RWPE1 (cell line): ENCODE measurements around the gene FBXO31.
"Not testable (repeated sequence)": the region's sequence is repeated elsewhere in the genome, so short reads cannot be mapped to it uniquely, and the experiment has no call there.

ENCODE experiments used
- CTCF ChIA-PET: fragments of 350-600 bp; sonication (Branson Sonifier 250); formaldehyde crosslinking; extraction: SDS; loops from one replicate; lab custom pipeline; 2021; lab: Yijun Ruan, JAX
- POLR2A ChIA-PET: fragments of 400-600 bp; formaldehyde crosslinking; extraction: SDS; loops from one replicate; lab custom pipeline; 2020; ENCODE audit warnings: antibody characterized with exemption; ENCODE audit not compliant: low non-redundant PET; lab: Yijun Ruan, JAX
- DNase-seq: peaks from one replicate; pipeline ENCODE4 v3.0.0; 2012; ENCODE audit warnings: low spot score
- H3K27ac ChIP-seq: fragments of 450-650 bp; 2 replicates; pipeline ENCODE4 v1.5.1; 2017
- CTCF ChIP-seq: fragments of 450-650 bp; conservative IDR thresholded peaks from 2 replicates; pipeline ENCODE4 v1.5.1; 2017; ENCODE audit warnings: low read depth, mild to moderate bottlenecking

FBXO31 gene

GRCh38 chr16:87380403-87380802 is 3.2 kb downstream of the FBXO31 start:
- CTCF ChIA-PET, result interaction anchor here (0.6 to 0.7 kb wide), 2 partner anchors 342 to 668 kb away, joined by 3 to 6 read pairs; no protein-coding TSS in a partner anchor
- TF ChIP-seq CTCF, result no peak

GRCh38 chr16:87379312-87379752 is 4.2 kb downstream of the FBXO31 start:
- POLR2A ChIA-PET, DNase-seq, CTCF ChIA-PET: not testable (repeated sequence)
- H3K27ac ChIP-seq, result peak overlapping the region; percentile 33; the same call in 1 of the 2 replicates

More at GRCh38 chr16:87380403-87380802, 3.2 kb downstream of the FBXO31 start:
- H3K27ac ChIP-seq, result peak overlapping the region; percentile 29; the same call in 1 of the 2 replicates
- no peak for DNase-seq
- POLR2A ChIA-PET, result no interaction called here

GRCh38 chr16:87376660-87377059 is 6.9 kb downstream of the FBXO31 start:
- peak overlapping the region; percentile 96 for H3K27ac ChIP-seq
- ChIA-PET POLR2A (no interaction called here), CTCF (no interaction called here)
- no peak for DNase-seq
- no peak for TF ChIP-seq CTCF

- H3K27ac ChIP-seq, result peak overlapping the region; percentile 96
- ChIA-PET POLR2A (no interaction called here), CTCF (interaction anchor here (0.9 kb wide), 1 partner anchor 261 kb away, joined by 3 read pairs; no protein-coding TSS in a partner anchor)
- TF ChIP-seq CTCF, result no peak
- DNase-seq, result peak; percentile 58
These were observed 8.0 kb downstream of the FBXO31 start for GRCh38 chr16:87375426-87376135.

GRCh38 chr16:87374313-87374712 is 9.3 kb downstream of the FBXO31 start:
- no peak for DNase-seq
- ChIA-PET CTCF (interaction anchor here (0.6 kb wide), 1 partner anchor 17 kb away, joined by 3 read pairs; no protein-coding TSS in a partner anchor), POLR2A (no interaction called here)
- no peak overlapping the region for H3K27ac ChIP-seq
- no peak for TF ChIP-seq CTCF

GRCh38 chr16:87372305-87372704 is 11.3 kb downstream of the FBXO31 start:
- no peak for TF ChIP-seq CTCF
- CTCF ChIA-PET, result interaction anchor here (0.6 kb wide), 1 partner anchor 405 kb away, joined by 8 read pairs; no protein-coding TSS in a partner anchor
- peak overlapping the region; percentile 24 for H3K27ac ChIP-seq
- no peak for DNase-seq
- POLR2A ChIA-PET, result no interaction called here
